ENCODE results near the gene DYDC2. TPM values are rescaled to one million over a fixed set of nuclear protein-coding genes. Genes with fewer than 3 reads are reported as not detected.
"Not testable (repeated sequence)": the region's sequence is repeated elsewhere in the genome, so short reads cannot be mapped to it uniquely, and the experiment has no call there.

Gene DYDC2
- total RNA-seq, 2 donors from 2014 or later, result not detected

GRCh38 chr10:80413271-80413996 lies 56.9 kb downstream of the DYDC2 start:
- no peak overlapping the region for H3K4me3 Mint-ChIP-seq
- peaks cover 11% of the 10 kb centered on the region for H3K4me1 Mint-ChIP-seq
- no peaks in the 10 kb centered on the region for H3K9me3 Mint-ChIP-seq
- no peaks in the 10 kb centered on the region for H3K36me3 Mint-ChIP-seq (ENCODE audit: low read depth)
- ATAC-seq (replicated peaks), result no peak
- H3K27me3 Mint-ChIP-seq, result no peaks in the 10 kb centered on the region
- peak overlapping the region; percentile 2 for H3K27ac Mint-ChIP-seq

GRCh38 chr10:80414142-80414895 lies 57.7 kb downstream of the DYDC2 start:
- Mint-ChIP-seq H3K4me3 (no peak overlapping the region), H3K4me1 (peaks cover 11% of the 10 kb centered on the region), H3K9me3 (no peaks in the 10 kb centered on the region), H3K27ac (no peak overlapping the region), H3K27me3 (no peaks in the 10 kb centered on the region), H3K36me3 (ENCODE audit: low read depth) (no peaks in the 10 kb centered on the region)
- no peak for ATAC-seq (replicated peaks)

- no peaks in the 10 kb centered on the region for H3K27me3 Mint-ChIP-seq
- ATAC-seq (replicated peaks), result no peak
- peaks cover 11% of the 10 kb centered on the region for H3K4me1 Mint-ChIP-seq
- no peak overlapping the region for H3K4me3 Mint-ChIP-seq
- no peaks in the 10 kb centered on the region for H3K36me3 Mint-ChIP-seq (ENCODE audit: low read depth)
- no peaks in the 10 kb centered on the region for H3K9me3 Mint-ChIP-seq
- no peak overlapping the region for H3K27ac Mint-ChIP-seq
Measured at GRCh38 chr10:80415734-80416478, 59.3 kb downstream of the DYDC2 start.

- H3K36me3 Mint-ChIP-seq (ENCODE audit: low read depth), result no peaks in the 10 kb centered on the region
- no peak for ATAC-seq (replicated peaks)
- H3K9me3 Mint-ChIP-seq, result no peaks in the 10 kb centered on the region
- H3K27me3 Mint-ChIP-seq, result no peaks in the 10 kb centered on the region
- H3K27ac Mint-ChIP-seq, result no peak overlapping the region
- peaks cover 11% of the 10 kb centered on the region for H3K4me1 Mint-ChIP-seq
- no peak overlapping the region for H3K4me3 Mint-ChIP-seq
Measured at GRCh38 chr10:80416479-80417098, 60.0 kb downstream of the DYDC2 start.

GRCh38 chr10:80417256-80417655 lies 60.7 kb downstream of the DYDC2 start:
- H3K4me3 Mint-ChIP-seq; H3K36me3 Mint-ChIP-seq (ENCODE audit: low read depth); ATAC-seq (replicated peaks); H3K9me3 Mint-ChIP-seq; H3K27ac Mint-ChIP-seq; H3K27me3 Mint-ChIP-seq: not testable (repeated sequence)
- H3K4me1 Mint-ChIP-seq, result peaks cover 10% of the 10 kb centered on the region

Other genes with a start within 250 kb of the DYDC2 start
- not detected for gene PLAC9, start 224.1 kb upstream of the DYDC2 start, total RNA-seq
- 100 to 1,000 TPM; 184 to 275 TPM for gene ANXA11, start 151.2 kb upstream of the DYDC2 start, total RNA-seq
- not detected for gene MAT1A, start 67.1 kb upstream of the DYDC2 start, total RNA-seq
- gene DYDC1, start within 50 bp of the DYDC2 start, total RNA-seq, result not detected
- 1 to 10 TPM; 9.4 to 9.6 TPM for gene PRXL2A, start 51.8 kb downstream of the DYDC2 start, total RNA-seq
- gene TSPAN14, start 97.5 kb downstream of the DYDC2 start, total RNA-seq, result 10 to 100 TPM; 61.9 to 64.5 TPM
- under 1 TPM; 0.11 to 0.32 TPM for gene SH2D4B, start 181.1 kb downstream of the DYDC2 start, total RNA-seq

All from activated T-helper 17 cell treated with anti-CD3 and anti-CD28 coated beads, Interleukin-2, amount 50 U/mL, for 72 hours (primary cell).